Heart right ventricle (tissue), 16 donors: ENCODE measurements around the gene C4B. TPM values are rescaled to one million over a fixed set of nuclear protein-coding genes. Genes with fewer than 3 reads are reported as not detected.
A peak's percentile ranks its signal among the peaks of the same experiment; 100 is the strongest.
"Not testable (repeated sequence)": the region's sequence is repeated elsewhere in the genome, so short reads cannot be mapped to it uniquely, and the experiment has no call there.

Source experiments
- ATAC-seq, 8 donors: fragments of 200-7000 bp; cut with Tn5 transposase; one replicate each; pipeline ENCODE4 v1.9.1; 2020; ENCODE audit warnings: mild to moderate bottlenecking in 8 of 8, moderate library complexity in 8 of 8, moderate number of reproducible peaks in 1 of 8
- DNase-seq, 2 donors: peaks; one replicate each; pipeline ENCODE4 v3.0.0-alpha.2; 2020
- H3K27ac ChIP-seq, 10 donors: fragments of 200-600 bp; sonication (generic) in 2 of 10; one replicate each; pipeline versions ENCODE4 v1.5.0 to v1.8.0; 2020 to 2022; ENCODE audit warnings: mild to moderate bottlenecking in 3 of 10
- H3K27me3 ChIP-seq, 7 donors: fragments of 200-600 bp; one replicate each; pipeline ENCODE4 v1.8.0; 2021 to 2022; ENCODE audit warnings: mild to moderate bottlenecking in 2 of 7
- H3K36me3 ChIP-seq, 9 donors: fragments of 200-600 bp; sonication (generic) in 1 of 9; one replicate each; pipeline versions ENCODE4 v1.5.0 to v1.8.0; 2020 to 2022; ENCODE audit warnings: mild to moderate bottlenecking in 2 of 9
- H3K4me1 ChIP-seq, 9 donors: fragments of 200-600 bp; sonication (generic) in 1 of 9; one replicate each; pipeline versions ENCODE4 v1.5.0 to v1.8.0; 2020 to 2022; ENCODE audit warnings: mild to moderate bottlenecking in 4 of 9
- H3K4me3 ChIP-seq, 10 donors: fragments of 200-600 bp; sonication (generic) in 2 of 10; one replicate each; pipeline versions ENCODE4 v1.5.0 to v1.8.0; 2020 to 2022; ENCODE audit warnings: mild to moderate bottlenecking in 7 of 10, moderate library complexity in 2 of 10
- H3K9me3 ChIP-seq, 11 donors: fragments of 200-600 bp in 10 of 11; sonication (generic) in 2 of 11; one replicate each; pipeline versions ENCODE4 v1.5.0 to v1.8.0; 2013 to 2022; ENCODE audit warnings: mild to moderate bottlenecking in 2 of 11, control low read depth in 1 of 11, moderate library complexity in 1 of 11
- WGBS, 2 donors: extraction: QIAGEN DNeasy Blood & Tissue Kit; methylation state at CpG; one replicate each; pipeline ENCODE4 v1.1.7; 2013; ENCODE audit warnings: inconsistent platforms in 1 of 2; 5-methylcytosine and 5-hydroxymethylcytosine counted together
- intact Hi-C, 10 donors: fragments of 100-400 bp; cut with DNase I; formaldehyde crosslinking; loops; one replicate each; pipeline versions ENCODE4 v1.11.1 to v1.14.2; 2022
- polyA plus RNA-seq, 2 donors: library from polyadenylated mRNA; stranded (reverse); fragments of 200-250 nt; gene quantifications; one replicate each; pipeline ENCODE4 v1.2.3, GENCODE V29; 2013
- total RNA-seq, 10 donors: library from RNA; stranded (reverse); fragmentation: NEBNext Ultra II Directional in 3 of 10; extraction: Animal tissue kit (Norgen Biotek cat#: 25700) in 3 of 10; gene quantifications; one replicate each; pipeline versions ENCODE4 v1.2.1 to v1.2.4, GENCODE V29; 2021 to 2023
- donor health status: Arrhythmogenic right ventricular cardiomyopathy.
- donor health status: ischemic (EF 13 %, LVEDD 7.1; RV severe dilation, severe dysfunction).
- donor health status: healthy with polysubstance abuse.
- donor health status: DM: no; HTN: yes; CAD: no.
- donor health status: DM: no; HTN: no; CAD: no.
- donor health status: ischemic (EF 25% LVEDD 6.9; RV normal size, moderate dysfunction).
- donor health status: ischemic (EF 25% LVEDD 5.7; RV mildly dilated, moderate dysfunction).
- donor health status: healthy.
- donor health status: DM: yes; HTN: yes; CAD: no.
- donor health status: Ischemic cardiomyopathy.
- donor health status: ischemic (EF 35%, LVEDD 5.7; RV mildly dilated, moderate dysfunction).
- donor health status: nonischemic (EF 11% LVEDD 7.7; RV severe dilation, severe dysfunction).
- donor health status: DM: yes; HTN: yes; CAD: no.
- donor health status: PGD.
- donor health status: ischemic (EF 29% LVEDD 5.4; RV normal size, mild dysfunction).
- donor health status: nonischemic (EF 23%, LVEDD 6.1; RV moderate dilation, normal function).

C4B gene
- total and polyA plus RNA-seq, 12 donors: 32.6 to 357 (median 60.3) TPM

DNA sequence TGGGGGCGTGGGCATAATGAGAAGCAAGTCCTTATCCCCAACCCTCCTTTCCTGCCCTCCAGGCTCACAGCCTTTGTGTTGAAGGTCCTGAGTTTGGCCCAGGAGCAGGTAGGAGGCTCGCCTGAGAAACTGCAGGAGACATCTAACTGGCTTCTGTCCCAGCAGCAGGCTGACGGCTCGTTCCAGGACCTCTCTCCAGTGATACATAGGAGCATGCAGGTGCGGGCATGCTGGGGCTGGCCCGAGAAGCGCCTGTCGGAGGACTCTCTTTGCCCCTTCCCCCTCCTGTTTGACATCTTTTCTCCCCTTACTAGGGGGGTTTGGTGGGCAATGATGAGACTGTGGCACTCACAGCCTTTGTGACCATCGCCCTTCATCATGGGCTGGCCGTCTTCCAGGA is 14.0 kb downstream of the C4B start:
- H3K9me3 ChIP-seq, H3K36me3 ChIP-seq, H3K27me3 ChIP-seq, DNase-seq, H3K27ac ChIP-seq, H3K4me3 ChIP-seq, ATAC-seq, H3K4me1 ChIP-seq, intact Hi-C loops: not testable (repeated sequence)
- WGBS, 2 donors: 92 to 97% methylated on average over 6 to 7 of the region's 10 CpGs

DNA sequence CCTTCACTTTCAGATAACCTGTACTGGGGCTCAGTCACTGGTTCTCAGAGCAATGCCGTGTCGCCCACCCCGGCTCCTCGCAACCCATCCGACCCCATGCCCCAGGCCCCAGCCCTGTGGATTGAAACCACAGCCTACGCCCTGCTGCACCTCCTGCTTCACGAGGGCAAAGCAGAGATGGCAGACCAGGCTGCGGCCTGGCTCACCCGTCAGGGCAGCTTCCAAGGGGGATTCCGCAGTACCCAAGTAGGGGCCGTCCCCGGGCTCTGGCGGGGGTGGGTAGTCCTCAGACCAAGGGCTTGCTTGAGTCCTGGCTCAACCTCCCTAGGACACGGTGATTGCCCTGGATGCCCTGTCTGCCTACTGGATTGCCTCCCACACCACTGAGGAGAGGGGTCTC is 15.0 kb downstream of the C4B start:
- WGBS, 2 donors: 97 to 98% methylated on average over 7 to 8 of the region's 14 CpGs

DNA sequence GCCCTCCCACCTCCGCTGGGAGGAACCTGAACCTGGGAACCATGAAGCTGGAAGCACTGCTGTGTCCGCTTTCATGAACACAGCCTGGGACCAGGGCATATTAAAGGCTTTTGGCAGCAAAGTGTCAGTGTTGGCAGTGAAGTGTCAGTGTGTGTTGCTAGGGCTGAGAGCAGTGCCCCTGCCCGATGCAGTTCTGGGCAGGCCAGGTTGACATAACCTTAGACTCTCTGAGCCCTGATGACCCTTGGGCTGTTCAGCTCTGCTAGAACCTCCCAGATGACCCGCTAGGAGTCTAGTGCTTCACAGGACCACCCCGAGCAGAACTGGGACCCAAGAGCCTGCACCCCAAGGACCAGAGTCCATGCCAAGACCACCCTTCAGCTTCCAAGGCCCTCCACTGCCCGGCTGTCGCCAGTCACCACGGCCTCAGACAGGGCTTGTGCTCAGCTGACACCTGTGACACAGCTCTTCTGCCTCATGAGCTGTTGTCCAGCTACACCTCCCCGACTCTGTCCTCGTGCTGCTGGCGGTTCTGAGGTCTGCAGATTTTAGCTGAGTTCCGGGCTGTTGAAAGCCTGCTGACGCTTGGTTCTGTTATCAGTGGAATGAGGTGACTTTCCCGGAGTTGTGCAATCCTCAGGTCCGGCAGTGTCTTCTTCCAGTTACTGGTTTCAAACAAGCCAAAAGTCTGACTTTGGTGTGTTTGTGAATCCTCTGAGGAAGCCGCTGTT is 20.9 kb downstream of the C4B start:
- H3K4me1 ChIP-seq, H3K36me3 ChIP-seq, H3K27ac ChIP-seq, DNase-seq, intact Hi-C loops, H3K4me3 ChIP-seq, H3K9me3 ChIP-seq, H3K27me3 ChIP-seq: not testable (repeated sequence)
- WGBS, 2 donors: no CpG with 5 or more reads among the region's 16 CpGs
- ATAC-seq: peak in 4 of 8 donors; percentile 17 to 44 (median 21)

More for the DNA sequence above, 15.0 kb downstream of the C4B start:
- H3K36me3 ChIP-seq, H3K27me3 ChIP-seq, intact Hi-C loops, H3K9me3 ChIP-seq, ATAC-seq, H3K27ac ChIP-seq, DNase-seq, H3K4me3 ChIP-seq, H3K4me1 ChIP-seq: not testable (repeated sequence)

- 81 to 82% methylated on average over 3 to 4 of the region's 5 CpGs for WGBS, 2 donors
- DNase-seq, H3K27ac ChIP-seq, ATAC-seq, H3K27me3 ChIP-seq, H3K4me3 ChIP-seq, H3K9me3 ChIP-seq, intact Hi-C loops, H3K4me1 ChIP-seq, H3K36me3 ChIP-seq: not testable (repeated sequence)
Observed at GRCh38 chr6:32037136-32037535, 22.5 kb downstream of the C4B start.

DNA sequence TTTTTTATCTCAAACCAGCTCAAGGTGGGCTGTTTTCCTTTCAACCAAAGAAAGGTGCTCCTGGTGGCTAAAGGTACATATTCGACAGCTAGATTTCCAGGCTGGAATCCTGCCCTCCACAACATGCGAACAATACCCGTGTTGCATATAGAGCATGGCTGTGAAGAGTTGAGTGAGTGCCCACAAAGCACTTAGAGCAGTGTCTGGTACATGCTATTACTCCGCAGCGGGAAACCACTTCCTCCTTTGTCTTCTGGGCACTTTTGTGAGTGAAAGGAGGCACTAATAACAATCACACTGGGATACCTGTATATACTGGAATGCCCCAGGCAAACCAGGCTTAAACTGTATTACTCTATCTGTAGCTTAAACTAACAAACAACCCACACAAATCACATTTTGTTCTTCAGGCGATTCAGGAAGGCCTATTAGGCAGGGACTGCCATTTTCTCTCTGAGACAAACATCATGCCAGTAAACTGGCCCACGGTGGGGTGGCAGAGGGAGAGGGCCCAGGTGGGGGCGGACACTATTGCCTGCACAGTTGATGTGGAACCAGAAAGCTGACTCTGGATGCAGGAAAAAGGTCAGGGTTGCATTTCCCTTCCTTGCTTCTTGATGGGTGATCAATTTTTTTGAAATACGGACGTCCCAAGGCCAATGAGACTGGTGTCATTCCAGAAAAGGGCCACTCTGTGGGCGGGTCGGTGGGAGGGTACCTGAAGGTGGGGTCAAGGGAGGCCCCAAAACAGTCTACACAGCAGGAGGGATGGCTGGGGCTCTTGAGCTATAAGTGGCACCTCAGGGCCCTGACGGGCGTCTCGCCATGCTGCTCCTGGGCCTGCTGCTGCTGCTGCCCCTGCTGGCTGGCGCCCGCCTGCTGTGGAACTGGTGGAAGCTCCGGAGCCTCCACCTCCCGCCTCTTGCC is 23.3 kb downstream of the C4B start, which contains the start of gene CYP21A2:
Gene CYP21A2, plus strand, starts transcription at position 818 of the 927 bp plus-strand sequence. Its CDS starts 8 bp downstream, at position 826.
- WGBS, 2 donors: 79 to 90% methylated on average over 15 of the region's 19 CpGs
- H3K4me3 ChIP-seq, H3K27ac ChIP-seq, H3K36me3 ChIP-seq, H3K4me1 ChIP-seq, DNase-seq, H3K9me3 ChIP-seq, intact Hi-C loops, H3K27me3 ChIP-seq: not testable (repeated sequence)
- peak in 1 of 8 donors; percentile 21 for ATAC-seq

GRCh38 chr6:32038878-32039277 is 24.3 kb downstream of the C4B start:
- H3K4me1 ChIP-seq, H3K36me3 ChIP-seq, H3K27me3 ChIP-seq, DNase-seq, H3K9me3 ChIP-seq, ATAC-seq, H3K4me3 ChIP-seq, H3K27ac ChIP-seq, intact Hi-C loops: not testable (repeated sequence)
- 79 to 87% methylated on average over 4 of the region's 5 CpGs for WGBS, 2 donors

- H3K27me3 ChIP-seq, H3K9me3 ChIP-seq, H3K27ac ChIP-seq, H3K4me3 ChIP-seq, DNase-seq, intact Hi-C loops, H3K36me3 ChIP-seq, H3K4me1 ChIP-seq: not testable (repeated sequence)
- 65 to 68% methylated on average over 19 to 22 of the region's 24 CpGs for WGBS, 2 donors
- ATAC-seq: peak in 3 of 8 donors; percentile 2 to 5 (median 4)
Observed at GRCh38 chr6:32039321-32040274, 25.0 kb downstream of the C4B start.

GRCh38 chr6:32040299-32041049 is 25.9 kb downstream of the C4B start:
- H3K27ac ChIP-seq, H3K4me1 ChIP-seq, H3K4me3 ChIP-seq, H3K9me3 ChIP-seq, H3K27me3 ChIP-seq, H3K36me3 ChIP-seq, intact Hi-C loops: not testable (repeated sequence)
- 88% methylated on average over 18 to 22 of the region's 43 CpGs for WGBS, 2 donors
- DNase-seq (peak in 1 of 2 donors; percentile 6), ATAC-seq (peak in 3 of 8 donors; percentile 1 to 23 (median 3))

- H3K36me3 ChIP-seq, DNase-seq, ATAC-seq, H3K27me3 ChIP-seq, H3K4me1 ChIP-seq, intact Hi-C loops, H3K9me3 ChIP-seq, H3K4me3 ChIP-seq, H3K27ac ChIP-seq: not testable (repeated sequence)
- 75 to 94% methylated on average over 5 of the region's 13 CpGs for WGBS, 2 donors
Observed at GRCh38 chr6:32041050-32041321, 26.4 kb downstream of the C4B start.

- H3K4me3 ChIP-seq, H3K27ac ChIP-seq, H3K4me1 ChIP-seq, H3K27me3 ChIP-seq, DNase-seq, H3K9me3 ChIP-seq, intact Hi-C loops, ATAC-seq: not testable (repeated sequence)
- H3K36me3 ChIP-seq: peaks cover 0 to 12% (median 0%) of the 10 kb centered on the region in 9 donors
- 56 to 74% methylated on average over 4 to 5 of the region's 10 CpGs for WGBS, 2 donors
Observed at GRCh38 chr6:32041385-32041784, 26.8 kb downstream of the C4B start.
